Measurements from ENCODE around the gene NUMBL. TPM values are rescaled to one million over a fixed set of nuclear protein-coding genes. Genes with fewer than 3 reads are reported as not detected.

NUMBL gene
- total and polyA plus RNA-seq, 4 donors, result 1.1 to 4.6 (median 2.7) TPM

GRCh38 chr19:40701758-40702157 lies 11.3 kb upstream of the NUMBL start:
- Histone ChIP-seq H3K36me3 (ENCODE audit: control insufficient read depth in 4 of 4, insufficient read depth in 3 of 4, low read depth in 1 of 4, low read length in 3 of 4) (peaks cover 15 to 50% (median 29%) of the 10 kb centered on the region in 4 donors), H3K27me3 (ENCODE audit: control insufficient read depth in 4 of 4, insufficient read depth in 4 of 4, low read length in 3 of 4) (no peaks in the 10 kb centered on the region), H3K4me1 (ENCODE audit: control insufficient read depth in 4 of 4, insufficient read depth in 4 of 4, low read length in 3 of 4) (no peaks in the 10 kb centered on the region), H3K9me3 (ENCODE audit: control insufficient read depth in 4 of 4, low read length in 3 of 4) (no peaks in the 10 kb centered on the region), H3K27ac (ENCODE audit: low read depth in 1 of 2, low read length in 2 of 2) (no peak overlapping the region), H3K9ac (ENCODE audit: low read depth in 1 of 2, low read length in 2 of 2) (no peak overlapping the region), H3K4me3 (ENCODE audit: low read depth in 1 of 3, low read length in 3 of 3) (no peak overlapping the region)
- DNase-seq (ENCODE audit: low spot score), result no peak
- no peak for TF ChIP-seq EGR1 (IDR thresholded peaks at IDR 0.05; ENCODE audit: low read depth in 2 of 2)
- no peak for TF ChIP-seq YY1 (IDR thresholded peaks at IDR 0.05)
- TF ChIP-seq SP1 (IDR thresholded peaks at IDR 0.05), result no peak
- TF ChIP-seq, protein P1, sequence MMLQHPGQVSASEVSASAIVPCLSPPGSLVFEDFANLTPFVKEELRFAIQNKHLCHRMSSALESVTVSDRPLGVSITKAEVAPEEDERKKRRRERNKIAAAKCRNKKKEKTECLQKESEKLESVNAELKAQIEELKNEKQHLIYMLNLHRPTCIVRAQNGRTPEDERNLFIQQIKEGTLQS (IDR thresholded peaks at IDR 0.05), result no peak
- no peak for TF ChIP-seq RXRA (IDR thresholded peaks at IDR 0.05)
- TF ChIP-seq FOXA1 (IDR thresholded peaks at IDR 0.05), result no peak
- no peak for TF ChIP-seq TAF1 (conservative IDR thresholded peaks at IDR 0.05)
- 95% methylated on average over 6 of the region's 6 CpGs for WGBS

DNA sequence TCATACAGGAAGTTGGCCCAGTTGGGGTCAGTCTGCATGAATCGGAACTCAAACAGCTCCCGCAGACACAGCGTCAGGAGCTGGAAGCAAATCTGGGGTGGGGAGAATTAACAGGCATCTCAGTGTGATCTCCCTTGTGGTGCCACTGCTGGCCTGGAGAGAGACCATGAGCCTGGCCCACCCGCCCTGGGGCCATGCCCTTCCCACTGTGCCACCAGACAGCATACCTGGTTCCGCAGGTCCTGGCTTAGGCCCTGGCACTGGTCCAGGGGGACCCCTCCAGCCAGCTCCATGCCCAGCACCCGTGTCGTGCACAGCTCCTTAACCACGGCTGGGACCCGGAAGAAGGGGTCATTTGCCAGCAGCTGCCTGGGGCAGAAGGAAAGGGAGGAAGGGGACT lies 9.6 kb upstream of the NUMBL start:
- Histone ChIP-seq H3K27me3 (ENCODE audit: control insufficient read depth in 4 of 4, insufficient read depth in 4 of 4, low read length in 3 of 4) (no peaks in the 10 kb centered on the region), H3K4me3 (ENCODE audit: low read depth in 1 of 3, low read length in 3 of 3) (no peak overlapping the region), H3K9me3 (ENCODE audit: control insufficient read depth in 4 of 4, low read length in 3 of 4) (no peaks in the 10 kb centered on the region), H3K4me1 (ENCODE audit: control insufficient read depth in 4 of 4, insufficient read depth in 4 of 4, low read length in 3 of 4) (peaks cover 0 to 5% (median 0%) of the 10 kb centered on the region in 4 donors), H3K36me3 (ENCODE audit: control insufficient read depth in 4 of 4, insufficient read depth in 3 of 4, low read depth in 1 of 4, low read length in 3 of 4) (peaks cover 10 to 49% (median 26%) of the 10 kb centered on the region in 4 donors), H3K9ac (ENCODE audit: low read depth in 1 of 2, low read length in 2 of 2) (no peak overlapping the region), H3K27ac (ENCODE audit: low read depth in 1 of 2, low read length in 2 of 2) (no peak overlapping the region)
- DNase-seq (ENCODE audit: low spot score), result no peak
- WGBS, result 96% methylated on average over 9 of the region's 9 CpGs
- no peak for TF ChIP-seq FOXA1 (IDR thresholded peaks at IDR 0.05)
- TF ChIP-seq, protein P2, sequence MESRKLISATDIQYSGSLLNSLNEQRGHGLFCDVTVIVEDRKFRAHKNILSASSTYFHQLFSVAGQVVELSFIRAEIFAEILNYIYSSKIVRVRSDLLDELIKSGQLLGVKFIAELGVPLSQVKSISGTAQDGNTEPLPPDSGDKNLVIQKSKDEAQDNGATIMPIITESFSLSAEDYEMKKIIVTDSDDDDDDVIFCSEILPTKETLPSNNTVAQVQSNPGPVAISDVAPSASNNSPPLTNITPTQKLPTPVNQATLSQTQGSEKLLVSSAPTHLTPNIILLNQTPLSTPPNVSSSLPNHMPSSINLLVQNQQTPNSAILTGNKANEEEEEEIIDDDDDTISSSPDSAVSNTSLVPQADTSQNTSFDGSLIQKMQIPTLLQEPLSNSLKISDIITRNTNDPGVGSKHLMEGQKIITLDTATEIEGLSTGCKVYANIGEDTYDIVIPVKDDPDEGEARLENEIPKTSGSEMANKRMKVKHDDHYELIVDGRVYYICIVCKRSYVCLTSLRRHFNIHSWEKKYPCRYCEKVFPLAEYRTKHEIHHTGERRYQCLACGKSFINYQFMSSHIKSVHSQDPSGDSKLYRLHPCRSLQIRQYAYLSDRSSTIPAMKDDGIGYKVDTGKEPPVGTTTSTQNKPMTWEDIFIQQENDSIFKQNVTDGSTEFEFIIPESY (IDR thresholded peaks at IDR 0.05), result no peak
- no peak for TF ChIP-seq SP1 (IDR thresholded peaks at IDR 0.05)
- TF ChIP-seq, protein P3, sequence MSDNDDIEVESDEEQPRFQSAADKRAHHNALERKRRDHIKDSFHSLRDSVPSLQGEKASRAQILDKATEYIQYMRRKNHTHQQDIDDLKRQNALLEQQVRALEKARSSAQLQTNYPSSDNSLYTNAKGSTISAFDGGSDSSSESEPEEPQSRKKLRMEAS (IDR thresholded peaks at IDR 0.05), result no peak
- TF ChIP-seq RXRA (IDR thresholded peaks at IDR 0.05), result no peak
- TF ChIP-seq GABPA (IDR thresholded peaks at IDR 0.05 in 1 of 2, conservative IDR thresholded peaks at IDR 0.05 in 1 of 2), result no peak
- TF ChIP-seq, protein P1 (IDR thresholded peaks at IDR 0.05), result no peak
- TF ChIP-seq REST (IDR thresholded peaks at IDR 0.05), result no peak
- TF ChIP-seq RAD21 (IDR thresholded peaks at IDR 0.05), result no peak
- no peak for TF ChIP-seq NR2F2 (IDR thresholded peaks at IDR 0.05)
- no peak for TF ChIP-seq HNF4G (IDR thresholded peaks at IDR 0.05)
- no peak for TF ChIP-seq JUND (IDR thresholded peaks at IDR 0.05)
- TF ChIP-seq FOXA2 (IDR thresholded peaks at IDR 0.05), result no peak
- TF ChIP-seq HNF4A (conservative IDR thresholded peaks at IDR 0.05), result no peak
- TF ChIP-seq YY1 (IDR thresholded peaks at IDR 0.05), result no peak
- TF ChIP-seq TAF1 (conservative IDR thresholded peaks at IDR 0.05), result no peak
- no peak for TF ChIP-seq EGR1 (IDR thresholded peaks at IDR 0.05; ENCODE audit: low read depth in 2 of 2)
- TF ChIP-seq, protein P4, sequence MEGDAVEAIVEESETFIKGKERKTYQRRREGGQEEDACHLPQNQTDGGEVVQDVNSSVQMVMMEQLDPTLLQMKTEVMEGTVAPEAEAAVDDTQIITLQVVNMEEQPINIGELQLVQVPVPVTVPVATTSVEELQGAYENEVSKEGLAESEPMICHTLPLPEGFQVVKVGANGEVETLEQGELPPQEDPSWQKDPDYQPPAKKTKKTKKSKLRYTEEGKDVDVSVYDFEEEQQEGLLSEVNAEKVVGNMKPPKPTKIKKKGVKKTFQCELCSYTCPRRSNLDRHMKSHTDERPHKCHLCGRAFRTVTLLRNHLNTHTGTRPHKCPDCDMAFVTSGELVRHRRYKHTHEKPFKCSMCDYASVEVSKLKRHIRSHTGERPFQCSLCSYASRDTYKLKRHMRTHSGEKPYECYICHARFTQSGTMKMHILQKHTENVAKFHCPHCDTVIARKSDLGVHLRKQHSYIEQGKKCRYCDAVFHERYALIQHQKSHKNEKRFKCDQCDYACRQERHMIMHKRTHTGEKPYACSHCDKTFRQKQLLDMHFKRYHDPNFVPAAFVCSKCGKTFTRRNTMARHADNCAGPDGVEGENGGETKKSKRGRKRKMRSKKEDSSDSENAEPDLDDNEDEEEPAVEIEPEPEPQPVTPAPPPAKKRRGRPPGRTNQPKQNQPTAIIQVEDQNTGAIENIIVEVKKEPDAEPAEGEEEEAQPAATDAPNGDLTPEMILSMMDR (IDR thresholded peaks at IDR 0.05; ENCODE audit: low read depth, low read length, missing input control), result no peak

Measured in liver (tissue), 9 donors.